HG02981 (cell line): ENCODE measurements around the gene MERTK.

Experiments
- ATAC-seq: cut with Tn5 transposase; IDR thresholded peaks from one replicate; pipeline ENCODE4 v1.9.1; 2021; ENCODE audit warnings: mild to moderate bottlenecking, moderate library complexity; ENCODE audit not compliant: unreplicated experiment

Gene MERTK

DNA sequence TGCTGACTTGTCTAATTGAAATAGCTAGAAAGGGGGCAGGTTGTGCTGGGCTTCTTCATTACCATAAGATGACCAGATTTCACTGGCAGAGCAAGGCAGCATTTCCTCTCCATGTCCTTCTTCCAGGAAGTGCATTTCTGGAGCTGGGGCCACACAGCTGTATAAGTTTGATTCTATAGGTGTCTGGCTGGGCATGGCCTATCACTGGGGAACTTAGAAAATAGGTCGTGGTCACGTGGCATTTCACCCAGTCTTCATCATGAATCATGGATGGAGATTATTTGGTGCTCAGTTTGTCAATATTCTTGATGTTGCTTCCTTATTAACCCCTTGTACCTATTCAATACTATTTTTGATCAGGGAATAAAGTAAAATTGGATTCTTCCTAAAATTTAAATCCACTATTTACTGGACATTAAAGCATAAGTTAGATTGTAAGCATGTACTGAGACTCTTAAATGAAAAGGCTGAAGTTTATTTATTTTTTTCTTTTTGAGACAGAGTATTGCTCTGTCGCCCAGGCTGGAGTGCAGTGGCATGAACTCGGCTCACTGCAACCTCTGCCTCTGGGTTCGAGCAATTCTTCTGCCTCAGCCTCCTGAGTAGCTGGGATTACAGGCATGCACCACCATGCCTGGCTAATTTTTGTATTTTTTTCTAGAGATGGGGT lies 107.1 kb downstream of the MERTK start:
- ATAC-seq: no peak

DNA sequence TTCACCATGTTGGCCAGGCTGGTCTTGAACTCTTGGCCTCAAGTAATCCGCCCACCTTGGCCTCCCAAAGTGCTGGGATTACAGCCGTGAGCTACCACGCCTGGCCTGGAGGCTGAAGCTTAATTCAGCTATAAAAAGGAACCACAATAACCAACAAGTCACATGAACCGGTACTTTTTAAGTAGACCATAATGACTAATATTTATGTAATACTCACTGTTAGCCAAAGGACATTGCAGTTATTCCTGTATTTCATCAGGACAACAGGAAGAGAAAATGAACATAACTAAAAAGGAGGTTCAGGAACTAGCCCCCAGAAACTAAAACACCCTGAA lies 107.6 kb downstream of the MERTK start:
- no peak for ATAC-seq

DNA sequence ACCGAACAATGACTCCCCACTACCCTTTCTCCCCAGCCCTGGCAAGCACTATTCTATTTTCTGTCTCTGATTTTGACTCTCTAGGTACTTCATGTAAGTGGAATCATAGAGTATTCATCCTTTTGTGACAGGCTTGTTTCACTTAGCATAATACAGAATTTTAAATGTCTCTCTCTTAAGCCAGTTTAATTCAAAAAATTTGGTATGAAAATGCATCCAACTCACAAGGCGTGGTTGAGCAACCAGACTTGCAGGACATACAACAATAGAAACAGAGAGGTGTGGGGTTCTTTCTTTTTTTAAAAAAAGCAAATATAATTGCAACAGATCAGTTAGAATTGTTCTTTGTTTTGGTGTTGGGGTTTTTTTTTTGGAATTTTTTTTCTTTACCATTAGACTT lies 109.1 kb downstream of the MERTK start:
- no peak for ATAC-seq

DNA sequence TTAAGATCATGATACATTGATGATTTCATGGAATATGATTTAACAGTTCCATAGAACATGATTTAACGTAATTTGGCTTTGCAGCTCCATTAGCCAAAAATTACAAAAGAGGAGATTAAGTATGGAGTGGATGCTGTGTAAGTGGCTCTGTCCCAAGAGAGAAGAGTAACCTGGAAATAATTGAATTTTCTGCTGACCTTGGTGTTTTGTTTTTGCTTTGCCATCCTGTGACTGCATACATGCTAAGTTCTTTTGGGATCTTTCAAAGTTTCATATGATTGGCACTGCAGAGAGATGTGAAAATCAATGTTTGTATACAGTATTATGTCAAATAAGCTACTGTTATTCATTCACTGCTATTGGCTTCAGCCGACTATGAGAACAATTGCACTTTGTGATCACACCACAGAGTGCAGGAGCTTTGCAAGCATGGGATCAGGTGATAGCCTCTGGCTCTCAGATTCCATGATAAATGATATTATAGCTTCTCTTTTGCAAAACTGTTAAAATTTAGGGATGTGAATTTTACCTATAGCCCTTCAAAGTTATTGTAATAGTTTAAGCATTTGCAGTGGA lies 110.6 kb downstream of the MERTK start:
- no peak for ATAC-seq

DNA sequence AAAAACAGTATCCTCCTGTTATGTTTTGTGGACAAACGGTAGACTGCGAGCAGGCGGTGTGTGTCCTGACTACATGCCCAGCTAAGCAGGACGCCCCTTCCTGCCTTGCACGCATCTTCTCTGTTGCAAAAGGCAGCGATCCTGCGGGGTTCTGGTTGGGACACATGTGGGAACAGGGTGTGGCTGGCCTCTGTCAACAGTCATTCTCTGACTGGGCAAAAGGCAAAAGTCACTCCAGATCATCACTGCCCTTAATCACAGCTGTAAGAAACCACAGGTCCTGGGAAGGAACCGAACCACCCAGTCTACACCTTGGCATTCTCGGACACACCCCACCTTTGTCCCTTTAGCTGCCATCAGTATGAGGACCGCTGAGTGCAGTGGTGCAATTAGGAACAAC lies 112.3 kb downstream of the MERTK start:
- no peak for ATAC-seq

DNA sequence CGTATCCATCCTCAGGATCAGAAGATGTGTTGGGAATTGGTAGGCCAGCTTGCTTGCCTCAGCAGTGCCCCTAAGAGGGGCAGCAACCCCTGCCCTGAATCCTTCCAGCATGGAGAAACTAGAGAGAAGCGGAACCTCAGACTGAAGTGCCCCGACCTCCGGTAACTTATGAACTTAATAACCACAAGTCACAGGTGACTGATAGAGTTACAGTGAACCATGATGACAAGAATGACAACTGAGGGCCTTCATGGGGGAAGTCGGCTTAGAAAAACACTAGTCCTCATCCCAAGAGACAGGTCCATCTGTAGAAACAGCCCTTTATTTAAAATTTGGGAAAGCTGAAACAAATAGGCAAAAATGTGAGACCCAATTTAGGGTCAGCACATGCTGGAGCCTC lies 114.1 kb downstream of the MERTK start:
- ATAC-seq: no peak

DNA sequence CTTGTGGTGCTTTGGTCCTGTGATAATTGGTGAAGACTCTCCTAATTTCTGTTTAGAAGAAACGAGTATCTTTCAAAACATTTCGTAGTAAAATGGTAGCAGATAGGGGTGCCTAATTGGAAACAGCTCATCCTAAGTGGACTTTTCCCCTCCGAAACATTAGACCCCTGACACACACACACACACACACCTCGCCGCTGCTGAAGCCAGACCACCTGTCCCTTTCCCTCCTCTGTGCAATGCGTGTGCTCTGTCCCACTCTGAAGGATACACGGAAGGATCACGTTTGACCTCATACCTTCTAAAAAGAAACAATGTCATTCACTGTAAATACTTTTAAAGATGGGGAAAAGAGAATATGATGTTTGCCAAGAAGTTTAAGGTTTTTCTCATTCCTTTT lies 120.4 kb downstream of the MERTK start:
- no peak for ATAC-seq

DNA sequence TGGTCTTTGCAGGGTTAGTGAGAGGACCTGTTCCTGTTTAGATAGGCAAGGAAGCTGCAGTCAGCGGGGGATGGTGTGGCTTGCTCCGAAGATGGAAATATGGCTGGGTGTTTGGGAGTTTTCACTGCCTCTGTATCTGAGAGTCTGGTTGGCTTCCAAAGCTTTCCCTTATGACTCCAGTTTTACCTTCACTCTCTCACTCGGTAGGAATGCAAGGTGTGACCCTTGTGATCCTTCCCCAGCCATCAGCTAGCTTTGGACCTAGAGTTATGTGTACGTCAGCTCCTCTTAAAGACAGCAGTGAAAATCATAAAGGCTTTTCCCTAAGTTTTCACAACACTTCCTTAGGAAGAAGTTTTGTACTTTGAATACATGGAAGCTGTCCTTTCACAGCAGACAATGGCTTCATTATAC lies 121.2 kb downstream of the MERTK start:
- no peak for ATAC-seq

DNA sequence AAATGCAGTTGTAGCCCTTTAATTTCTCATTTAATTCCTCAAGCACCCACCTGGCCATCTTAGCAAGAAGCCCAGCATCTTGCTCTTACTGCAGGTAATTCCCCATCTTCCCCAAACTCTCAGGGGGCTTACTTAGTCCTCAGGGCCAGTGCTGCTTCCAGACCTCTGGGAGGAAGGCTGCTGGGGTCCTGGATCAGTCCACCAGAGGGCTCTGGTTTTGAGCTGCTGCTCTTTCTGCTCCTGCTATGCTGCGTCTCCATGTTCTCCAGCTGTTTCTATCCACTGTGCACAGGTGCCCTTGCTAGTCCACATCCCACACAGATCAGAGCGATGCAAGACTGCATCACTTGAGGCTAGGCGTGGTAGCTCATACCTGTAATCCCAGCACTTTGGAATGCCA lies 122.2 kb downstream of the MERTK start:
- no peak for ATAC-seq

DNA sequence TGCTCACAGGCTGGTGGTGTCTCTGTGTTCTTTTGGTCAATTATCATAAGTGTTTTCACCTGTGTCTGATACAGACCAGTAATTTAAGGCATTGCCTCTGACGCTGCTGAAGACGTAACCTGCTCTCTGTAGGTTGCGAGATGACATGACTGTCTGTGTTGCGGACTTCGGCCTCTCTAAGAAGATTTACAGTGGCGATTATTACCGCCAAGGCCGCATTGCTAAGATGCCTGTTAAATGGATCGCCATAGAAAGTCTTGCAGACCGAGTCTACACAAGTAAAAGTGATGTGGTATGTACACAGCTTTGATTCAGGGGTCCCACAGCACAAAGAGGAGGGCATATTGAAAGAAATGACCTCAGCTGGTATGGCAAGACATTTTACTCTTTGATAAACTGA lies 122.9 kb downstream of the MERTK start:
- ATAC-seq: no peak

DNA sequence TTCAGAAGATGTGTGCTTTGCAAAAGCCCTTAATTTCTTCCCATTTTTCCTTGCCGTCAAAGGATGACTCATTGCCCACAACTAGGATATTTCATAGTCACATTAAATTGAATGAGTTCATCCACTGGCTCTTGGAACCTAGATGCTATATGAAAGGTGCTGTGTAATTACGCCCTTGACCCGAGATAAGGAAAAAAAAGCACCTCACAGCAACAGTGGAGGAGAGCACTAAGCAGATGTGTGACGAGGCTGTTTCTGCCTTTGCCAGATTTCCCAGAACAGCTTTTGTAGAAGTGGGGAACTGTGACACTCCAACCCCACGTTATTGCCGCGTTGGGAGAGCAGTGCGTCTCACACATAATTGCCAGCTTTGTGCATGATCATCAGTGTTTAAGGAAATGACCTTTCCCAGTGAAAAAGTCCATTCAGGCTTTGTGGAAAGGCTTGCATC lies 123.4 kb downstream of the MERTK start:
- ATAC-seq: no peak

DNA sequence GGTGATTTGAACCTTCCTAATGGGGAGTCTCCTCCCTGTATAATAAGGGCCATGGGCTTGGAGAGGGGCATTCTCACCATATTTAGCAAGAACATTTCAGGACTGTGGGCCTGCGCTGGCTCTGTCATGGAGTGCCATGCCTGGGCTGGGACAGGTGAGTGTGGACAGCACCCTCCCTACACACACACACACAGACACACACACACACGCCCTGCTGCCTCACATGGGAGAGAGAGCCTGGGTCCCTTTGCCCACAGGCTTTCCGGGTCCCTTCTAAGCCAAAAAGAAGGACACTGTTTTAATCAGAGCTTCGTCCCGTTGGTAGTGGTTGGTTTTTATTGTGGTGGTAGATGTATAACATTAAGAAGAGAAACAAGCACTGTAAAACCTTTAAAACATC lies 125.3 kb downstream of the MERTK start:
- ATAC-seq: no peak

DNA sequence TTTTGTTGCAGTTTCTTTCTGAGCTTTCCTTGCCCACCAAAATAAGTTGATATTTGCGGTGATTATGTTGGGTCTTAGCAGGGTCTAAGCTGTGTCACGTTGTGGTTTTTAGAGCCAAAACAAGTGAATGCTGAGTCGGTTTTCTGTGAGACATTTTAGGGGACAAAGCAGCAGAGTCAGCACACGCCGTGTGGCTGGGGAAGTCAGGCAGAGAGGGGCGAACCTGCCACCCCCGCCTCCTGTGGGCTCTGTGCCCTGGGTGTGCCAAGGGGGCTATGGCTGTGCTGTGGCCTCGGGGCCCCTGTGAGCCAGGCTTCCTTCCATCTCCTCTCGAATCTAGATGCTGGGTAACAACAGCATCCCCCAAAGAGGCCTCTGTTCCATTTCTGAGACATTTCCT lies 125.8 kb downstream of the MERTK start:
- no peak for ATAC-seq

DNA sequence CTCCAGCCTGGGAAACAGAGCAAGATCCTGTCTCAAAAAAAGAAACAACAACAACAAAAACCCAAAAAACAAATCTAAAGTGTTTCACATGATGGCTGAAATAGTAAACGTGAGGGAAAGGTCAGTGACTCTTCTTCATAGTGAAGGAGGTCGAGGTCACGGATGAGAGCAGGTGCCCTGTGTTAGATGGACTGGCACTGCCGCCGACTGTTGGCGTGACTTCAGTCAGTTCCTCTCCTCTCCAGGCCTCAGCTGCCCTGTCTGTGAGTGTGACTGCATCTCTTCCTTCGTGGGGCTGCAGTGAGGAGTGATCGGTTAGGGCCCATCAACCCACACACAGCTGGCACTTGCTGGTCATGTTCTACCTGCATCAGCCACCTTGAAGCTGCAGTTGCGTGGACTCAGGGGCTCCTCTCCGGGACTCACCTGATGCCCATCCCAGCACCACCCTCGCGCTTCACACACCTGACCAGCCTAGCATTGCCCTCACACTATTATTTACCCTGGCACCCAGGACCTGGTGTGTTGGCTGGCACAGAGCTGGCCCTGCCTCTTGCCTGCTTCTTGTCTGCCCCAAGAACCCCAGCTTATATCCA lies 126.6 kb downstream of the MERTK start:
- ATAC-seq: no peak

DNA sequence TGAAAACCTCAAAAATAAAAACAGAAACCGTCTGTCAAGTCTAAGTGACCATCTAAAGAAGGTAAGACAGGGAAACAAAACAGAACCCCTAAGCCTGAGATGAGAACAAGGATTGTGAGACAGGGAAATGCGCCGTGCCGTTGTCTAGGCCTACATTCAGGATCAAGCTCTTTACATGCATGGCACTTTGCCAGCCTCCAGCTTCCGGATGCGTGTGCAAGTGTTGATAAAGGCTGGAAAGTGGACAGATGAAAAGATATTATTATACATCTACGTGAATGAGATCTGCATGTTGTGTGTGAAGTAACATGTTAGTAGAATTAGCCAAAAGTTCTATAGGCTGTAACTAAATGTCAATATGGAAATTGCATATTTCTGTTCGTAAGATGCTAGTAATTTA lies 128.1 kb downstream of the MERTK start:
- ATAC-seq: no peak

DNA sequence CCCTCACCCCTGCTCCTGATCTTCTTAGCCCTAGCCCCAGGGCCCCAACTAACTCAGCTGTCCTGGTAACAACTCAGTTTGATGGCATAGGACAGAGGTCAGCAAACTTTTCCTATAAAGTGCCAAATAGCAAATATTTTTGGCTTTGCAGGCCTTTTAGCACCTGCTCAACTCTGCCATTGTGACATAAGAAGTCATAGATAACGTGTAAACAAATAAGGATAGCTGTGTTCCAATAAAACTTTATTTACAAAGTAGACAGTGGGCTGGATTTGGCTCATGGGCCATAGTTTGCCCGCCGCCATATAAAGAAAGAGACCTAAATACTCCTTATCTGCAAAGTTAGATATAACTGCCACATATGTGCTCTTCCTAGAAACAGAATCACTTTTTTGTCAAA lies 129.4 kb downstream of the MERTK start:
- no peak for ATAC-seq

DNA sequence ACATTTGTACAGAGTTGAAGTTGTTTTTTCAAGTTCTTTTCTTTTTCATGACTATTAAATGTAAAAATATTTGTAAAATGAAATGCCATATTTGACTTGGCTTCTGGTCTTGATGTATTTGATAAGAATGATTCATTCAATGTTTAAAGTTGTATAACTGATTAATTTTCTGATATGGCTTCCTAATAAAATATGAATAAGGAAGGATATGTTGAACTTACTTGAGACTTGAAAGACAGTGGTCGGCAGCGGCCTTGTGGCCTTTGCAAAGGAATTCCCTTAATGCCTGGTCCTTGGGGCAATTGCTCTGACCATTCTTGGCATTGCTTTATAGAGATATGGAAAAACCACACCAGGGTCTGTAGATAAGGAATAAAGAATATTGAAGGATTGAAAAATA lies 130.8 kb downstream of the MERTK start:
- ATAC-seq: no peak

DNA sequence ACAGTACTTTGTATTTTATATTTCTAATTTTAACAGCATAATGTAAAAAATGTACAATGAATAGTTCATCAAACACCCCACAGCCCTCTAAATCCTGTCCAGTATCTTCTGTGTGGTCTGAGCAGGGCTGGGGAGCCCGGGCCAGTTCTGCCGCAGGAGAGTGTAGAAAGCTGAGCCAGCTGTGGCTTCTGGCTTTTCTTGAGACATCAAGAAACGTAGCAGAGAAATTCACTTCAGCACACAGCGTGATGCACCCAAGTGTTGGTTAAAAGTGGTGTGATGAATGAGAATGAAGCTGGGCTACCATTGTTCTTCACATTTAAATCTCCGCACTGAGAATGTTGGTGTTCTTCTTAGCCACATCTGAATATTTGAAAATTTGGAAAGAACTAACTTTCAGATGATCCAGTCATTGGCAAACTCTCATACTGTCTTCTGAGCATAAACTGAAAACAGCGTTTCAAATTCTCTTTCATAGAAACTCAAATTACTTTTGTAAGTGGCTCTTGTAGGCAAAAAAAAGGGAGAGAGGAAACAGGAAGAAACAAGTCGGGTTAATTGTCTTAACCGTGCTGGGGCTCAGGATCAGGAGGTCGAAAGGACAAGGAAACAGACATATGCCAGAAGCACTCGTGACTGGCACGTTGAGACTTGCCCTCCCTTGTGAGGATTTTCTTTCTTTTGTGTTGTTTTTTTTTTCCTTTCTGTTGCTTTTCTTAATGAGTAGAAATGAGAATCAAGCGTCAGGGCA lies 133.2 kb downstream of the MERTK start:
- ATAC-seq: no peak

DNA sequence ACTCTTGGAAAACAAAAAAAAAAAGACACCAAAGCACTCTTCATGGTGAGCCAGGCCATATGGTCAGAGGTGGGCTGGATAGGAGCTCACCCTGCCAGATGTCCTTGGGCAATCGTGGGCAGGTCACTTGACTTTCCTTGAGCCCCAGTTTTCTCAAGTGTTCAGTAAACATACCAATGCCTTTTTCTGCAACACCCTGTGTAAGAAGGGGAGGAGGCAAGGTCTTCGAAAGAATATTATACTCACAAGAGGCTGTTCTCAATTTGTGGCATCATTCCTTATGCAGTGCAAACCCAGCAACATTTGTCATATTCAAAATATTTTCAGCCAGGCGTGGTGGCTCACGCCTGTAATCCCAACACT lies 133.8 kb downstream of the MERTK start:
- ATAC-seq: no peak

DNA sequence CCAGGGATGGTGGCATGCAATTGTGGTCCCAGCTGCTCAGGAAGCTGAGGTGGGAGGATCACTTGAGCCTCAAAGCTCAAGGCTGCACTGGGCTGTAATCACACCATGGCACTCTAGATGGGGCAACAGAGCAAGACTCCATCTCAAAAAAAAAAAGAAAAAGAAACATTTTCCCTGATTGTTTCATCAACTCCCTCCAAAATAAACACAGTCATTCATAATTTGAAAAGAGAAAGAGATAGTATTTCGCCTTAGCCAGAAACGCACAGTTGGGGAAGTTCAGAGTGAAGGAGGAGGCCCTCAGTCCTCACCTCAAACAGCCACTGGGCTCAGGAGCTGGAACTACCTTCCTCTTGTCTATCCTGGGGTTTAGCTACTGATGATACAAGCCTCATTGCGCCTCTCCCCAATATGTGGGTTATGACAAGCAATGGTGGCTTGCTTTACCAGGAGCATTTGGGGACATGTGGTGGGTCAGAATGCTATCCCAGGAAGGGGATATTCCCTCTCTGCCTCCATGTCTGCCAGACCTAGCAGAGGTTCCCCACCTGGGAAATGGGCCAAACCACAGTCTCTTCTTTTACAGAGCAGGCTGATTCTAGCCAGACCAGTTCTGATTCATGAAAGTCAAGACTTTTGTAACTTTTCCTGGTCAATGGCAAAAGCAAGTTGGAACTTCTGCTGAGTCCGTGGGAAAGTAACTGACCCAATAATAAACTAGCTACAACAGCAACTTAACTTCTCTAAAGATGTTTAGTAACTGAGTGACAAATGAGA lies 134.5 kb downstream of the MERTK start:
- ATAC-seq: no peak

DNA sequence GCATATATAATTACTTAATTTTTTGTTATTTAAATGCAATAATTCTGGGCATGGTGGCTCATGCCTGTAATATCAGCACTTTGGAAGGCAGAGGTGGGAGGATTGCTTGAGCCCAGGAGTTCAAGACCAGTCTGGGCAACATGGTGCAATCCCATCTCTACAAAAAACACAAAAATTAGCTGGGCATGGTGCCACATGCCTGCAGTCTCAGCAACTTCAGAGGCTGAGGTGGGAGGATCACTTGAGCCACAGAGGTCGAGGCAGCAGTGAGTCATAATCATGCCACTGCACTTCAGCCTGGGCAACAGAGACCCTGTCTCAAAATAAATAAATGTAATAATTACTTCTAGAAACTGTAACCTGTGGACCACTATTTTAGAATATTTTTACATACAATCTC lies 135.2 kb downstream of the MERTK start:
- ATAC-seq: no peak
